Posterior cingulate gyrus (tissue), 11 donors: ENCODE data around the gene FNBP1L.
"Not testable (repeated sequence)": the region's sequence is repeated elsewhere in the genome, so short reads cannot be mapped to it uniquely, and the experiment has no call there.

ENCODE experiments used
- DNase-seq, 10 donors: peaks; one replicate each; pipeline versions ENCODE4 v3.0.0 to v3.0.0-alpha.2; 2020 to 2021; ENCODE audit warnings: mixed read lengths in 3 of 10
- intact Hi-C: fragments of 100-400 bp; cut with DNase I; formaldehyde crosslinking; loops from one replicate; pipeline ENCODE4 v1.15.1; 2023

FNBP1L gene

DNA sequence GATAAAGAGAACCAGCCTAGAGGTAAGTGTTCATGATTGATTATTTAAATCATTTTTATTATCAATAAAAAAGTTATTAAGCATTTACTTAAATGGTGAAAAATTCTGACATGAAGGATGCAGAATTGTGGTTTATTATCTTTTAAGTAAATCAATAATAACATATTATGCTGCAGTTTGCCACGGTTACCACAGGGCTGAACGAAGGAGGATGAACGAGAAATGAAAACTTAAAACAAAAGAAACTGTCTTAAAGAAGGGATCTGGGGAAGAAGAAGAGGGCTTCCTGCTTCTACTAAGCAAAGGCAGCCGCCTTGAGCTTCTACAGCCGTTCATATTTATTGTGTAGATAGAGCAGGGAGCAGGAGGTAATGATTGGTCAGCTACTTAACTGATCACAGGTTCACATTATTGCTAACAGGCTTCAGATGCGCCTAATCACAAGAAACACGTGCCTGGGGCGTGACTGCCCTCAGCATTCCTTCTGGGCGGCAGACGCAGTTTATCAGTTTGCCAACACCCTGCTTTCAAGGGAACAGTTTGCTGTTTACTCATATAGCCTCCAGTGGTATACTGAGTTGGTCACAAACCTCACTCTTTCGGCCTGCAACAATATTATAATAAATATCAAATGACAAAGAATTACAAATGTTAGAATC is 5.8 kb upstream of the FNBP1L start:
- intact Hi-C loops, result no loop called here

DNA sequence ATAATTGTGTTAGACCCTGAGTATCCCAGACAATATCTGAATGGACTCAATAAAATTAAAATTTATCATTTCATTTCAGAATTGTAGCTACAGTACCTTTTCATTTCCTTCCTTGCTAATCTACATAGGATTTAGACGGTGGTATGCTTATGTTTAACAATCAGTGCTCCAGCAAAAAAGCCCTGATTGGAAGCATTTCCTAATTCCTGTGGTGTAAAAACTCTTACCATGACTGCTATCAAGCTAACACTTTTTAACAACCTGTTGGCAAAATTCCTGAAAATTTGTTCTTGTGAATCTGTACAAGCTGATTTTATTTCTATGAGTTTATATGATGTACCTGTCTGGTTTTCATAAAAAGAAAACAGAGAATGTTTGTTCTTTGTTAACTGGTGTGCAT is 5.2 kb upstream of the FNBP1L start:
- intact Hi-C loops, result no loop called here

More for the DNA sequence above, 5.8 kb upstream of the FNBP1L start:
- DNase-seq, result no peak

DNA sequence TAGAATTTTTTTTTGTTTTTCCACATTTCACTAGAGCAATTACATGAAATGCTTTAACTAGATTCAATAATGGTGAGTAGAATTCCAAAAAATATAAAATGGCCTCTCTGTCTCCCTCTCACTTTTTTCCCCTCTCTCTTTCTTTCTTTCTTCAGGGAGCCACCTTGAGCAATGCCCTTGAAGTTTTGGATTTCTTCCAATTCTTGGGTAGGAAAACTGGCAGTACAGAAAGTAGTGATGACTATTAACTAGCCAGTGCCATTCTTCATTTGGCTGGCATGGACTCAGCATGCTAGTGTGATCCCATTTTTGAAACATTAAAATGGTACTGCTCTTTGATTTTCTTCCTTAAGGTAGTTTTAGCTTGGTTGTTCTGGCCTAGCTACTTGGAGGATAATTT is 4.5 kb upstream of the FNBP1L start:
- intact Hi-C loops, result no loop called here

More for the DNA sequence above, 5.2 kb upstream of the FNBP1L start:
- DNase-seq, result no peak

DNA sequence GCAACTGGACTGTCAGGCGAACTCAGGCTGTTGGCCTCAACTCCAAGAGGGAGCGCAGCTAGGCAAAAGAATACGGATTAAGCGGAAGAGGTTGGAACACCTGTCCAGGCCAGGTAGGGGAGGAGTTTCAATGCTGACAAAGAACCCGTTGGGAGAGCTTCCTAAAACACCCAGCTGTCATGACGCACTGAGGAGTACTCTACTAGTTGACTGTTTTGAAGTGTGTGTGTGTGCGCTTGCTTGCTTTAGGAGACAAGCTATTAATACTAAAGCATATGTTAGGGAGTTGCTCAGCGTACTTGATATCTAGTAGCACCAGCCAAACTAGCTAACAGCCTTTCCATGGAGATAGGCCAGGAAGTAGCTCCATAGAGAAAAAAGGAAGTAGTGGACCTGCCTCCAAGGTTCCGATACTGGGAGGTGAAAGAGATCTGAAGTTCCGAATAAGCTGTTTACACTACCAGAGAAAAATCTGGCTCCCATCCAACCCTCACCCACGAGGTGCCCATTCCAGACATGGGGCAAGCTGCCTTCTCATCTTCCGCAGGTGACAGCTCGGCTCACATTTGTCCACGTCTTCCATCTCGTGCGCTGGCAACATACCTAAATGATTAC is 974 bp upstream of the FNBP1L start:
- intact Hi-C loops, result loop anchor here (5.0 kb wide), 1 partner anchor 230 kb away; no protein-coding TSS in a partner anchor
- peak in 1 of 10 donors; percentile 73 for DNase-seq

More for the DNA sequence above, 4.5 kb upstream of the FNBP1L start:
- DNase-seq, result no peak

DNA sequence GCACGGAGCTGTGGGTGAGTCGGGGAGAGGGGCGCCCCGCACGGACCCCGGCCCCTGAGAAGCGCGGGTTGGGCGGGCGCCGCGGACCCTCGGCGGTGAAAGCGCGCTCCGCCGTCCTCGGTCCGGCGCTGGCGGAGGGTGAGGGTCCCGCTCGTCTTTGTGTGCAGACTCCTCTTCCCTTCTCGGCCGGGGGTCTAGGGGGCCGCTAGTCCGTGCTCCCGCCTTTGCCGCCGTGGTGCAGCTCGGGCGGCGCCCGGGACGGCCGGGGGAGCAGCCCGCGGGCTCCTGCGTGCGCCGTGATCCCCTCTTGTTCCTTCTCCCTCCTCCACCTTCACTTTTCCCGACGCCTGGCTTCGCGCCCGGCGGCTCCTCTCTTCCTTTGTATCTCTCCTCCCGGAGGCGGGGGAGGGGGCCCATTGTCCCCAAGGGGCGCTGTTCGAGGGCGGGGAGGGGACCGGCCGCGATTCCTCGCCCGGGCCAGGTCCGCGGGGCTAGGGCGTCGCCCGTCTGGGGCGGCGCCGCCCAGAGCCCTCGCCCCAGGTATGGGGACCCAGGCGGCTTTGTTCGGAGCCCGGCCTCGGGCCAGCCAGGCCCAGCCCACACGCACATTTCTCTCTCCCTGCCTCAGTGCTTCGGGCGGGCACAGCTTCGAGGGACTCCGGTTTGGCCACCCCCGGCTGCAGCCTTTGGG is 519 bp downstream of the FNBP1L start:
- intact Hi-C loops, result loop anchor here (5.0 kb wide), 1 partner anchor 229 kb away; no protein-coding TSS in a partner anchor

DNA sequence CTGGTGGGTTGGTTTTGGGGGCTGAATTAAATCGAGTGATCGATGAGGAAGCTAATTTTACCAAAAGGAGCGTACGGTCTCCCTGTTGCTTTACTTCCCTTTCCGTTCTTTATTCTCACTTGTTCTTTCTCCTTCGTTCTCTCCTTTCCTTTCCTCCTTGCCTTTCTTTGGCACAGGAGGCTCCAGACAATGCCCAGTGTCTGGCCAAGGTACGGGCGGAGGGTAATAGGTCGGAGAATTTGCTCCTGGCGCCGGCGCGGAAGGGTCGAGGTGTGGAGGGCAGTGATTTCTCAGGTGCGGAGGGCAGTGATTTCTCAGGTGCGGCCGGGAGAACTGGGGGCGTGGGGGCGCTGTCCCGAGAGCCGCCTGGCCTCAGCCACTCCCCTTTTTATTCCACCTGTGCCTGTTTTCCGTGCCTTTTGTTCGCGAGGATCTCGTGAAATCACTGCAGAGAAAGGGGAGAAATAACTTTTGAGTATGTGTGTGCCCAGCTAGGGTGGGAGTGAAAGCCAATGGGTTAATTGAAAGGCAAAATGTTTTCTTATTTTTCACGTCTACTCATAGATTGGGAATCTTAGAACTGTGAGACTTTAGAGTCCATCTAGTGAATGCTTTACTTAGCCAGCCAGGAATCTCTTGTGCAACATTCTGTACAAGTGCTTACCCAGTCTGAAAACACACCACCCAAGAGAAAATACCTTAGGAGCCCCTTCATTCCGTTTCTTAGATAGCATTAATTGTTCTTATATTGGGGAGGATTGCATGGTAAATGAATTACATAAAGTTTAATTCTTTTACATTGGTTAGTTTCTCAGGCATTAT is 1.3 kb downstream of the FNBP1L start:
- intact Hi-C loops, result loop anchor here (5.0 kb wide), 1 partner anchor 228 kb away; no protein-coding TSS in a partner anchor
- peak in 1 of 10 donors; percentile 48 for DNase-seq

More for the DNA sequence above, 519 bp downstream of the FNBP1L start:
- DNase-seq, result peak in 6 of 10 donors; percentile 16 to 91 (median 33)

DNA sequence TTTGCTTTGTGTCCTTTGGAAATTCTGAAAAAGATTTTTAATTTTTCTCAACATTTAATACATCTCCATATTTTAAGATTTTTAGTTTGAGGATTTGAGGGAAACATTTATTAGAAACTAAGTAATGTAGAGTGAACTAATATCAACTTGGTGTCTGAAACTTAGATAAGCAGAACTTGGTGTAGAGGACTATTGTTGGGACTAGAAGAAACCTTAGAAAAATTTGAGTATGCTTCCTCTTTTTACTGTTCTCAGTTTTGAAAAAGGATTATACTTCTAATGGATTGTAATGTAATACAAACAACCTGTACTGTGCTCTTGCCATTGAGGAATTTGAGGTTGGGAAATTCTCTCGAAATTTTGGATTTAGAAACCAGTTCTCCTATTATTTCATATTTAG is 2.4 kb downstream of the FNBP1L start:
- intact Hi-C loops, result no loop called here

DNA sequence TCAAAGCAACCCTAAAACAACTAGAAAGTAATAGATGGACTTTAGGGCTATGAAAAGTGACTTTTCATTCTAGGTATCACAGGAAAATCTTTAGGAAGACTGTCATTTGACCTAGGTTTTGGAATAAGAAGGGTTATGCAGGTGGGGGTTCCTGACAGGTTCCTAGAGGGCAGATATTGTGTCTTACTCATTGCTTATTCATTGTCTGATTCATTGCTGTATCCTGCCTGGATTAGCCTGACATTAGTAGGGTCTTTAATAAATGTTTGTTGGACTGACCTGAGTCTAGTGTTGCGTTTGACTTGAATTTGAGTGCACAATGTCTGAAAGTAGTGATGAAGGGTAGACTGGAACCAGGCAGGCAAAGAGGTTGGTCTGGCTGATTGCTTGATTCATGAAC is 6.0 kb downstream of the FNBP1L start:
- intact Hi-C loops, result no loop called here
- DNase-seq, result no peak

More for the DNA sequence above, 2.4 kb downstream of the FNBP1L start:
- DNase-seq, result no peak

DNA sequence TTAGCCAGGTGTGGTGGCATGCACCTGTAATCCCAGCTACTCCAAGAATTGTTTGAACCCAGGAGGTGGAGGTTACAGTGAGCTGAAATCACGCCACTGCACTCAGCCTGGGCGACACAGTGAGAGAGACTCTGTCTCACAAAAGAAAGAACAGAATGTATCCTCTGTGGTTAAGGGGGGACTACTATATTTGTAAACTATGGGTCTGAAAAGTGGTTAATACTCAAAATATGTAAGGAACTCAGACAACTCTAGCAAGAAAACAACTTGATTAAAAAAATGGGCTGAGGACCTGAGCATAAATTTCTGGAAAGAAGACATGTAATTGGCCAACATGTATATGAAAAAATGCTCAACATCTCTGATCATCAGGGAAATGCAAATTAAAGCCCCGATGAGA is 11.2 kb downstream of the FNBP1L start:
- intact Hi-C loops, result no loop called here
- DNase-seq, result no peak

DNA sequence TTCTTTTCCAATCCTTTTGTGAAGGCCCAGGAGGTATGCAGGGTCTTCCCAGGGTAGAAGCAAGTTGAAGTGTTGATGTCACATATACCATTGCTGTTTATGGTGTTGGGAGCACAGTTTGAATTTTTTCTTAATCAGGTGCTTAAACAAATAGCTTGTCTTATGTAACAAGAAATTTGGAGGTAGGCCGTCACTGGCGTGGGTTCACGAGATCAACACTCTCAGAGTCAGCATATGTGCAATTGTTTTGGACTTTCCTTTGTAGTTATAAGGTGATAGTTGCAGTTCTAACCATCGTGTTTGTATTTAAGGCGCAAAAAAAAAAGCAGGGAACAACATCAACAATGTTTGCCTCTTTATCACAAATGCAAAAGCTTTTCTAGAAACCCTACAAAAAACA is 13.3 kb downstream of the FNBP1L start:
- no peak for DNase-seq
- intact Hi-C loops, result no loop called here

DNA sequence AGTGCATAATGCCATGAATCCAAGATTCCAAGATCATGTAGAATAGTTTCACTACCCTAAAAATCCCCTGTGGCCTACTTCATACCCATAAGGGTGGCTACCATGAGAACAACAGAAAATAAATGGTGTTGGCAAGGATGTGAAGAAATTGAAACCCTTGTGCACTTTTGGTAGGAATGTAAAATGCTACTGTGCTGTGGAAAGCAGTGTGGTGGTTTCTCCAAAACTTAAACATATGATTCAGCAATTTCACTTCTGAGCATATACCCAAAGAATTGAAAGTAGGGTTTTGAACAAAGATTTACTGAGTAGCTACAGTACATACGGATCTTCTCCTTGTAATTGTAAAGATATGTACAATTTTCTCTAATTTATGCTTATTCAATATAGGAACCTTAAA is 16.0 kb downstream of the FNBP1L start:
- intact Hi-C loops, result no loop called here
- DNase-seq, result no peak

DNA sequence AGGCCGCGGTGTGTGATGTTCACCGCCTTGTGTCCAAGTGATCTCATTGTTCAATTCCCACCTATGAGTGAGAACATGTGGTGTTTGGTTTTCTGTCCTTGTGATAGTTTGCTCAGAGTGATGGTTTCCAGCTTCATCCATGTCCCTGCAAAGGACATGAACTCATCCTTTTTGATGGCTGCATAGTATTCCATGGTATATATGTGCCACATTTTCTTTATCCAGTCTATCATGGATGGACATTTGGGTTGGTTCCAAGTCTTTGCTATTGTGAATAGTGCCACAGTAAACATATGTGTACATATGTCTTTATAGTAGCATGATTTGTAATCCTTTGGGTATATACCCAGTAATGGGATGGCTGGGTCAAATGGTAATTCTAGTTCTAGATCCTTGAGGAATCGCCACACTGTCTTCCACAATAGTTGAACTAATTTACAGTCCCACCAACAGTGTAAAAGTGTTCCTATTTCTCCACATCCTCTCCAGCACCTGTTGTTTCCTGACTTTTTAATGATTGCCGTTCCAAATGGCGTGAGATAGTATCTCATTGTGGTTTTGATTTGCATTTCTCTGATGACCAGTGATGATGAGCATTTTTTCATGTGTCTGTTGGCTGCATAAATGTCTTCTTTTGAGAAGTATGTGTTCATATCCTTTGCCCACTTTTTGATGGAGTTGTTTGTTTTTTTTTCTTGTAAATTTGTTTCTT is 17.6 kb downstream of the FNBP1L start:
- intact Hi-C loops, DNase-seq: not testable (repeated sequence)

DNA sequence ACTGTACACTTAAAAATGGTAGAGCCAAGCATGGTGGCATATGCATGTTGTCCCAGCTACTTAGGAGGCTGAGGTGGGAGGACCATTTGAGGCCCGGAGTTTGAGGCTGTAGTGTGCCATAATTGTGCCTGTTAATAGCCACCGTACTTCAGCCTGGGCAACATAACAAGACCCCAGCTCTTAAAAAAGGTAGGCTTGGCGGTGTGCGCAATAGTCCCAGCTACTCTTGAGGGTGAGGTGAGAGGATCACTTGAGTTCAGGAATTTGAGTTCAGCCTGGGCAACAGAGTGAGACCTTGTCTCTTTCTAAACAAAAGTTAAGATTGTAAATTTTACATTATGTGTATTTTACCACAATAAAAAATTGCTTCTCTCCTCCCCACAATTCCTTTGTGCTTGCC is 19.7 kb downstream of the FNBP1L start:
- intact Hi-C loops, result no loop called here
- no peak for DNase-seq

DNA sequence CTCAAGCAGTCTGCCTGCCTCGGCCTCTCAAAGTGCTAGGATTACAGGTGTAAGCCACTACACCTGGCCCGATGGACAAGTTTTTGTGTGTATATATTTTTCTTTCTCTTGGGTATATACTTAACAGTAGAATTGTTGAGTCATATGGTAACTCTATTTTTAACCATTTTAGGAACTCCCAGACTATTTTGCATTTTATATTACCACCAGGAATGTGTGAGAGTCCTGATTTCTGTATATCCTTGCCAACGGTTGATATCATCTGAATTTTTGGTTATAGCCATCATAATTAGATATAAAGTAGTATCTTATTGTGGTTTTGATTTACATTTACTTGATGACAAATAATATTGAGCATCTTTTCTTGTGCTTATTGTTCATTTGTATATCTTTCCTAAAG is 20.7 kb downstream of the FNBP1L start:
- no peak for DNase-seq
- intact Hi-C loops, result no loop called here

DNA sequence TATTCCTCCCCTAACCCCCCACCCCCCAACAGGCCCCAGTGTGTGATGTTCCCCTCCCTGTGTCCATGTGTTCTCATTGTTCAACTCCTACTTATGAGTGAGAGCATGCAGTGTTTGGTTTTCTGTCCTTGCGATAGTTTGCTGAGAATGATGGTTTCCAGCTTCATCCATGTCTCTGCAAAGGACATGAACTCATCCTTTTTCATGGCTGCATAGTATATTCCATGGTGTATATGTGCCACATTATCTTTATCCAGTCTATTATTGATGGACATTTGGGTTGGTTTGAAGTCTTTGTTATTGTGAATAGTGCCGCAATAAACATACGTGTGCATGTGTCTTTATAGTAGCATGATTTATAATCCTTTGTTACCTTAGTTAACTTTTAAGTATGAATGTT is 21.3 kb downstream of the FNBP1L start:
- intact Hi-C loops, DNase-seq: not testable (repeated sequence)

DNA sequence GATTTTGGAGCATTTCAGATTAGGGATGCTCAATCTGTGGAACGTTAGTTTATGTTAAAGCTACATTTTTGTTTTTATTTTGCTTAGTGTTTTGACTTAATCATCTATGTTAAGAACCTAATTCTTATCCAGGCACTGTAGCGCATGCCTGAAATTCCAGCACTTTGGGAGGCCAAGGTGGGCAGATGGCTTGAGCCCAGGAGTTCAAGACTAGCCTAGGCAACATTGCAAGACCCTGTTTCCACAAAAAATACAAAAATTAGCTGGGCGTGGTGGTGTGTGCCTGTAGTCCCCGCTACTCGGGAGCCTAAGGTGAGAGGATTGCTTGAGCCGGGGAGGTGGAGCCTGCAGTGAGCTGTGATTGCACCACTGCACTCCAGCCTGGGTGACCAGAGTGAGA is 23.4 kb downstream of the FNBP1L start:
- DNase-seq, result no peak
- intact Hi-C loops, result no loop called here

DNA sequence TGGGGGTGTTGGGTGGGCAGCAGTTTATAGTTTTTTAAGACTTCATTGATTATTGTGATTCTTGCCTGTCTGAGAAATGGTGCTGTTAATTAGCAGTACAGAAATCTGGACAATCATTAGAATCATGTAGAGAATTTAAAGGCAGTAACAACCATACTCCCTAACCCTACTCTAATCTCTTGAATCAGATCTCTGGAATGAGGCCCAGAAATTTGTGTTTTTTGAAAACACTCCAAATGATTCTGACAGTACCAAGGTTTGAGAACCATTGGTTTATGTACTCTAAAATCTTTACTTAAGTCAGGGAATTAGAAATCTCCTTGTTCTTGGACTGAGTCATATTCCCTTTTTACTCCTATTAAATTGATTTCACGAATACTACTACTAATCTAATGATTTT is 24.0 kb downstream of the FNBP1L start:
- intact Hi-C loops, result no loop called here
- DNase-seq, result no peak

DNA sequence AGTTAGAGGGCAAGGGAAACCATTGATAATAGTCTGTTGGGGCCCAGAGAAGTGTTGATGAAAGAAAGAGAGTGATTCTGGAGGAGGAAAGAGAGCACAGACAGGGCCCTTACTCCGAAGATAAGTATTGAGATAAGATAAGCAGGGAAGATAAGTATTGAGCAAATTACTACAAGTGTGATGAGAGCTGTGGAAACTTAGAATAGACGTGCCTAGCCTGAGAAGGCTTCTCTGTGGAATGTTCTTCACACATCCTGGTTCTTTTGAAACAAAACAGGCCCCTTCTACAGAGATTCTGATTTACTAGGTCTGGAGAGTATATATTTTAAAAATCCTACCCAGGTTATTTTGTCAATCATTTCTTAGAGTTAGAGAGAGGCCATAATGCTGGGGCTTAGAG is 26.4 kb downstream of the FNBP1L start:
- intact Hi-C loops, result no loop called here
- DNase-seq, result no peak

DNA sequence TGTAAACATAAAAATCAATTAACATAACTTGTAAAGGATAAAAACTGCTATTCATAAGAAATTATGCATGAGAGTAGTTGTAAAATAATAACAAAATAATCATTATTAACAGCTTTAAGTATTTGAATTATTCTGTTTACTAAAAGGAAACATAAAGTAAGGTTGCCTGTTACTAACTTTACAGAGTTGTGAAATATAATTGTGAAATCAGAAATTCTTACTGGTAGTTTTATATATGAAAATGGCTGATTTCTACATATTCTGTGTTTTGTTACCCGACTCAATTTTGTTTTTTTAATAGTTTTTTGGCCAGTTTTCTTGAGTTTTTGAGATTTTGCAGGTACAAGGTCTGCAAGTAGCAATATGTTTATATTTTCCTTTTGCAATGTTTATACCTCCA is 27.8 kb downstream of the FNBP1L start:
- intact Hi-C loops, result no loop called here
- no peak for DNase-seq

DNA sequence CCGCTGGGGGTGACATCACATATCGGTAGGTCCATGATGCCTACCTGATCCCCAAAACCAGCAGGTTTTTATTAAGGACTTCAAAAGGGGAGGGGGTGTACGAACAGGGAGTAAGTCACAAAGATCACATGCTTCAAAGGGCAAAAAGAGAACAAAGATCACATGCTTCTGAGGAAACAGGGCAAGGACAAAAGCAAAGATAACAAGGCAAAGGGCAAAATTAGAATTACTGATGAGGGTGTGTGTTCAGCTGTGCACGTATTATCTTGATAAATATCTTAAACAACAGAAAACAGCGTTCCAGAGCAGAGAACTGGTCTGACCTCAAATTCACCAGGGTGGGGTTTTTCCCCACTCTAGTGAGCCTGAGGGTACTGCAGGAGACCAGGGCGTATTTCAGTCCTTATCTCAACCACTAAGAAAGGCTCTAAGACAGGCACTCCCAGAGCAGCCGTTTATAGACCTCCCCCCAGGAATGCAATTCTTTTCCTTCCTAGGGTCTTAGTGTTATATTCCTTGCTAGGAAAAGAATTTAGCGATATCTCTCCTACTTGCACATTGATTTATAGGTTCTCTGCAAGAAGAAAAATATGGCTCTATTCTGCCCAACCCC is 31.3 kb downstream of the FNBP1L start:
- DNase-seq, intact Hi-C loops: not testable (repeated sequence)
